Activated naive CD4-positive, alpha-beta T cell treated with anti-CD3 and anti-CD28 coated beads, Interleukin-2, amount 50 U/mL, for 72 hours (primary cell): ENCODE results near the gene CDK5RAP3. TPM values are rescaled to one million over a fixed set of nuclear protein-coding genes. Genes with fewer than 3 reads are reported as not detected.

Experiments used
- ATAC-seq, 2 donors: fragments of 150-1000 bp; cut with Tn5 transposase; 2 replicates each; pipeline ENCODE4 v1.10.0; 2021; ENCODE audit warnings: mild to moderate bottlenecking in 2 of 2, moderate library complexity in 2 of 2
- DNase-seq, 2 donors: peaks; one replicate each; pipeline ENCODE4 v3.0.0; 2021 to 2022; ENCODE audit warnings: low spot score in 2 of 2
- H3K27ac Mint-ChIP-seq, 2 donors: one replicate each; pipeline ENCODE4 v1.8.0; 2022; ENCODE audit warnings: mild to moderate bottlenecking in 2 of 2, mixed read lengths in 2 of 2
- H3K36me3 Mint-ChIP-seq, 2 donors: one replicate each; pipeline ENCODE4 v1.8.0; 2022; ENCODE audit warnings: mixed read lengths in 2 of 2
- H3K9me3 Mint-ChIP-seq, 2 donors: one replicate each; pipeline ENCODE4 v1.8.0; 2022; ENCODE audit warnings: mixed read lengths in 2 of 2
- total RNA-seq, 2 donors: library from RNA; stranded (reverse); gene quantifications; one replicate each; pipeline ENCODE4 v1.2.3, GENCODE V29; 2022

Gene CDK5RAP3
- total RNA-seq, 2 donors from 2014 or later: 185 to 221 TPM

- no peak overlapping the region for H3K27ac Mint-ChIP-seq
- no peak for ATAC-seq
- H3K36me3 Mint-ChIP-seq: no peaks in the 10 kb centered on the region
- H3K9me3 Mint-ChIP-seq: no peaks in the 10 kb centered on the region
- DNase-seq: no peak
Measured at GRCh38 chr17:47959825-47960655, 10.9 kb upstream of the CDK5RAP3 start.

- no peaks in the 10 kb centered on the region for H3K36me3 Mint-ChIP-seq
- no peak for ATAC-seq
- no peaks in the 10 kb centered on the region for H3K9me3 Mint-ChIP-seq
- H3K27ac Mint-ChIP-seq: no peak overlapping the region
- no peak for DNase-seq
Measured at GRCh38 chr17:47961406-47961805, 9.5 kb upstream of the CDK5RAP3 start.

GRCh38 chr17:47962901-47963300, 8.0 kb upstream of the CDK5RAP3 start:
- no peaks in the 10 kb centered on the region for H3K9me3 Mint-ChIP-seq
- ATAC-seq (no peak), DNase-seq (no peak)
- H3K36me3 Mint-ChIP-seq: no peaks in the 10 kb centered on the region
- H3K27ac Mint-ChIP-seq: no peak overlapping the region

- no peaks in the 10 kb centered on the region for H3K9me3 Mint-ChIP-seq
- DNase-seq: no peak
- ATAC-seq: no peak
- no peaks in the 10 kb centered on the region for H3K36me3 Mint-ChIP-seq
- peak overlapping the region in 1 of 2 donors; percentile 24 for H3K27ac Mint-ChIP-seq
Measured at GRCh38 chr17:47964856-47965255, 6.1 kb upstream of the CDK5RAP3 start.

GRCh38 chr17:47966079-47966519, 4.8 kb upstream of the CDK5RAP3 start:
- no peaks in the 10 kb centered on the region for H3K9me3 Mint-ChIP-seq

GRCh38 chr17:47967607-47968252, 3.2 kb upstream of the CDK5RAP3 start:
- no peaks in the 10 kb centered on the region for H3K9me3 Mint-ChIP-seq
- H3K27ac Mint-ChIP-seq: no peak overlapping the region
- H3K36me3 Mint-ChIP-seq: peaks cover 0 to 5% of the 10 kb centered on the region in 2 donors
- DNase-seq (no peak), ATAC-seq (no peak)

More at GRCh38 chr17:47966079-47966519, 4.8 kb upstream of the CDK5RAP3 start:
- Mint-ChIP-seq H3K27ac (no peak overlapping the region), H3K36me3 (peaks cover 0 to 2% of the 10 kb centered on the region in 2 donors)
- DNase-seq (no peak), ATAC-seq (no peak)

GRCh38 chr17:47968836-47969235, 2.1 kb upstream of the CDK5RAP3 start:
- H3K9me3 Mint-ChIP-seq: no peaks in the 10 kb centered on the region
- H3K27ac Mint-ChIP-seq: no peak overlapping the region
- H3K36me3 Mint-ChIP-seq: peaks cover 0 to 7% of the 10 kb centered on the region in 2 donors
- ATAC-seq (no peak), DNase-seq (no peak)

- peaks cover 0 to 12% of the 10 kb centered on the region in 2 donors for H3K36me3 Mint-ChIP-seq
- H3K27ac Mint-ChIP-seq: peak overlapping the region; percentile 91 to 94
- ATAC-seq (peak in 1 of 2 donors; percentile 12), DNase-seq (no peak)
- H3K9me3 Mint-ChIP-seq: no peaks in the 10 kb centered on the region
Measured at GRCh38 chr17:47969930-47970724, 786 bp upstream of the CDK5RAP3 start.

- ATAC-seq: no peak
- DNase-seq: no peak
- H3K9me3 Mint-ChIP-seq: no peaks in the 10 kb centered on the region
- peaks cover 7 to 18% of the 10 kb centered on the region in 2 donors for H3K36me3 Mint-ChIP-seq
- H3K27ac Mint-ChIP-seq: no peak overlapping the region
Measured at GRCh38 chr17:47973541-47973940, 2.6 kb downstream of the CDK5RAP3 start.

GRCh38 chr17:47975189-47975822, 4.4 kb downstream of the CDK5RAP3 start:
- DNase-seq (no peak), ATAC-seq (no peak)
- peaks cover 7 to 25% of the 10 kb centered on the region in 2 donors for H3K36me3 Mint-ChIP-seq
- H3K27ac Mint-ChIP-seq: peak overlapping the region in 1 of 2 donors; percentile 36
- H3K9me3 Mint-ChIP-seq: no peaks in the 10 kb centered on the region

GRCh38 chr17:47975823-47976205, 4.9 kb downstream of the CDK5RAP3 start:
- ATAC-seq: no peak
- H3K9me3 Mint-ChIP-seq: no peaks in the 10 kb centered on the region
- peak overlapping the region in 1 of 2 donors; percentile 36 for H3K27ac Mint-ChIP-seq
- DNase-seq: no peak
- peaks cover 7 to 25% of the 10 kb centered on the region in 2 donors for H3K36me3 Mint-ChIP-seq

GRCh38 chr17:47978324-47978723, 7.4 kb downstream of the CDK5RAP3 start:
- H3K36me3 Mint-ChIP-seq: peaks cover 7 to 19% of the 10 kb centered on the region in 2 donors
- DNase-seq (peak in 1 of 2 donors; percentile 45), ATAC-seq (peak; percentile 41 to 73)
- no peaks in the 10 kb centered on the region for H3K9me3 Mint-ChIP-seq
- no peak overlapping the region for H3K27ac Mint-ChIP-seq

GRCh38 chr17:47980541-47980940, 9.6 kb downstream of the CDK5RAP3 start:
- Mint-ChIP-seq H3K27ac (peak overlapping the region; percentile 37 to 93), H3K36me3 (peaks cover 4 to 10% of the 10 kb centered on the region in 2 donors), H3K9me3 (no peaks in the 10 kb centered on the region)
- no peak for ATAC-seq
- DNase-seq: no peak

- H3K27ac Mint-ChIP-seq: peak overlapping the region in 1 of 2 donors; percentile 22
- no peak for DNase-seq
- ATAC-seq: no peak
- H3K9me3 Mint-ChIP-seq: no peaks in the 10 kb centered on the region
- peaks cover 0 to 7% of the 10 kb centered on the region in 2 donors for H3K36me3 Mint-ChIP-seq
Measured at GRCh38 chr17:47981462-47981861, 10.5 kb downstream of the CDK5RAP3 start.

GRCh38 chr17:47982091-47982617, 11.2 kb downstream of the CDK5RAP3 start:
- H3K9me3 Mint-ChIP-seq: no peaks in the 10 kb centered on the region
- peaks cover 0 to 7% of the 10 kb centered on the region in 2 donors for H3K36me3 Mint-ChIP-seq

More at GRCh38 chr17:47982091-47982617, 11.2 kb downstream of the CDK5RAP3 start:
- DNase-seq (no peak), ATAC-seq (no peak)
- H3K27ac Mint-ChIP-seq: no peak overlapping the region
